ENCODE results near the gene ATRNL1. TPM values are rescaled to one million over a fixed set of nuclear protein-coding genes. Genes with fewer than 3 reads are reported as not detected.

Gene ATRNL1
- total RNA-seq, 1 experiment from 2014 or later: 1.3 TPM

DNA sequence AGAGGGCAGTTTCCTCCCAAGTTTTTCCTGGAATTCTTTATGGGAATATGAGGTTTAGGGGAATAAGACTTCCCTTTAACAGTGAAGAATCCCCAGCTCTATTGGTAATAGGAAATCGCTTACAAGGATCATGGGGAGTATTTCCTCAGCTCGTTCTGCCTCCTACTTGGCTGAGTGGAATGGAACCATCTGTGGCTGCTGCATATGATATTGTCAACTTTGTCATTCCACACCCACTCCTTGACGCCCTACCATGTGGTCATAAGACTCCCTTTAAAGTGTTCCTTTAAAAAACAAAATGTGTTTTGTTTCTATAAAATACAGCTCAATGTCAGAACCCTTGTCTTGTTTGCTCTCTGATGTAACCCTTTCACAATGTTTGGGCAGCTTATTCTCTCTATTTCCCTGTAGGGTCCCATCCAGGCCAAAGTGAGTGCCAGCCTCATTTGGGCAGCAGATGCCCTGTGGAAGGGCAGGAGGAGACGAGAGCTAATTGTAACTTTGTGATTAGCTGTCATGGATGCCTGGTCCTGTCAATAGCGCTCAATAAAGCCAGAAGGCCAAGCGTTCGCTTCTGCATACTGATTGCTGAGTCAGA lies 33.8 kb upstream of the ATRNL1 start:
- TF ChIP-seq TCF7L2 (IDR thresholded peaks at IDR 0.05; ENCODE audit: borderline replicate concordance, extremely low read depth, insufficient read depth, insufficient read length) (no peak), CBX3 (IDR thresholded peaks at IDR 0.05; ENCODE audit: low read depth) (no peak), ELF1 (IDR thresholded peaks at IDR 0.05; ENCODE audit: borderline replicate concordance, low read depth) (no peak), ZFX (IDR thresholded peaks at IDR 0.05) (no peak), SP1 (IDR thresholded peaks at IDR 0.05; ENCODE audit: low read depth) (no peak), FOSL1 (IDR thresholded peaks at IDR 0.05; ENCODE audit: low read depth) (no peak)
- Histone ChIP-seq H3K4me2 (ENCODE audit: low read length) (no peak overlapping the region), H4K20me1 (ENCODE audit: insufficient read depth) (no peaks in the 10 kb centered on the region), H3K27ac (ENCODE audit: low read depth, low read length) (no peak overlapping the region), H3K4me3 (replicated peaks in 1 of 2; ENCODE audit: low read depth in 1 of 2, low read length in 2 of 2) (no peak overlapping the region), H3K9me3 (ENCODE audit: control insufficient read depth in 1 of 2, insufficient read depth in 1 of 2, low read depth in 1 of 2, low read length in 2 of 2) (no peaks in the 10 kb centered on the region), H3K4me1 (ENCODE audit: control insufficient read depth in 1 of 2, insufficient read depth in 2 of 2, low read length in 2 of 2) (no peaks in the 10 kb centered on the region), H3K79me2 (ENCODE audit: insufficient read depth, low read length) (no peaks in the 10 kb centered on the region), H3K36me3 (ENCODE audit: control insufficient read depth in 1 of 2, insufficient read depth in 2 of 2, low read length in 2 of 2) (no peaks in the 10 kb centered on the region), H3K9ac (ENCODE audit: low read length) (no peak overlapping the region), H3K9me2 (ENCODE audit: insufficient read depth) (no peaks in the 10 kb centered on the region), H3K27me3 (ENCODE audit: insufficient read depth, low read length) (peaks cover 36% of the 10 kb centered on the region), H2AFZ (ENCODE audit: low read depth, low read length, poor library complexity, severe bottlenecking) (no peak overlapping the region)
- ChIA-PET RAD21 (ENCODE audit: low non-redundant PET in 1 of 2, low total read pairs in 2 of 2, uncharacterized antibody in 2 of 2, unreplicated experiment in 2 of 2) (no interaction called here), CTCF (interaction anchor here (1.3 kb wide), 1 partner anchor 180 kb away, joined by 3 read pairs; no protein-coding TSS in a partner anchor), POLR2A (no interaction called here)
- DNase-seq (ENCODE audit: low read depth, low spot score): no peak
- no TSS peak for BruUV-seq (replicated peaks)
- intact Hi-C loops (cut with micrococcal nuclease): no loop called here
- no peak for ATAC-seq

DNA sequence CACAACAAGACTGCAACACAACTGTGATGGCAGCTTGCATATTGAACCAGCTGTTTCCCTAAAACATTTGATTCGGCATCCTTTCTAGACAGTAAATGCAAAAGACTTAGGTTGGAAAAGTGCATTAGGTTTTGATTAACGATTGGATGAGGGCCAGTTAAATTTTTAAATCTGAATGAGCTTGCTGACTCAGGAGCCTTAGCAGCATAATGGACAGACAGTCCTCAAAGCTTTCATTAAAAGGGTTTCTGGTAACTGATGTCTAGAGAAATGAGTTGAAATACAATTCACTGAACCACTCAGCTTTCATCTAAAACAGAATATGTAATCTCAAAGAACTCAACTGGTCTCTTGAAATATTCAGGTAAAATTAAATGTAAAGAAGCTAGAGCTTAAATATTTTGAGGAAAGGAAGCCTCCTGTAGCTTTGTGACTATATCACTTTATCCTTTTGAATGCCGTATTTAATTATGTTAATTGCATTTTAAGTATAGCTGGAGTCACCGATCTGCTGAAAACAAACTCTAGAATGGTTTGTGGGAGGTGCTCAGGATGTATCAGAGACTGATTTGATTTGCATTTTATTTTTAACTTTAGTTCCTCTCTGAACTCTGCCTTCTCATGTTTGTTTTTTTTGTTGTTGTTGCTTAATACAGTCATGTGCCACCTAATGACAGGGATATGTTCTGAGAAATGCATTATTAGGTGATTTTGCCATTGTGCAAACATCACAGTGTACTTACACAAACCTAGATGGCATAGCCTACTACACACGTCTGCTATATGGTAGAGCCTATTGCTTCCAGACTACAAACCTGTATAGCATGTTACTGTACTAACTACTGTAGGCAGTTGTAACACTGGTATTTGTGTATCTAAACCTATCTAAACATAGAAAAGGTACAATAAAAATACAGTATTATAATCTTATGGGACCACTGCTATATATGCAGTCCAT lies 29.2 kb upstream of the ATRNL1 start:
- Histone ChIP-seq H3K36me3 (ENCODE audit: control insufficient read depth in 1 of 2, insufficient read depth in 2 of 2, low read length in 2 of 2) (no peaks in the 10 kb centered on the region), H2AFZ (ENCODE audit: low read depth, low read length, poor library complexity, severe bottlenecking) (no peak overlapping the region), H3K79me2 (ENCODE audit: insufficient read depth, low read length) (no peaks in the 10 kb centered on the region), H3K27me3 (ENCODE audit: insufficient read depth, low read length) (peaks cover 74% of the 10 kb centered on the region), H3K4me1 (ENCODE audit: control insufficient read depth in 1 of 2, insufficient read depth in 2 of 2, low read length in 2 of 2) (no peaks in the 10 kb centered on the region), H3K9me2 (ENCODE audit: insufficient read depth) (no peaks in the 10 kb centered on the region), H3K27ac (ENCODE audit: low read depth, low read length) (no peak overlapping the region), H3K9me3 (ENCODE audit: control insufficient read depth in 1 of 2, insufficient read depth in 1 of 2, low read depth in 1 of 2, low read length in 2 of 2) (no peaks in the 10 kb centered on the region), H3K4me3 (replicated peaks in 1 of 2; ENCODE audit: low read depth in 1 of 2, low read length in 2 of 2) (no peak overlapping the region), H3K4me2 (ENCODE audit: low read length) (no peak overlapping the region), H4K20me1 (ENCODE audit: insufficient read depth) (no peaks in the 10 kb centered on the region), H3K9ac (ENCODE audit: low read length) (no peak overlapping the region)
- DNase-seq (ENCODE audit: low read depth, low spot score): no peak
- no TSS peak for BruUV-seq (replicated peaks)
- RAD21 ChIA-PET (ENCODE audit: low non-redundant PET in 1 of 2, low total read pairs in 2 of 2, uncharacterized antibody in 2 of 2, unreplicated experiment in 2 of 2): no interaction called here
- CTCF ChIA-PET: interaction anchor here (1.0 kb wide), 1 partner anchor 66 kb away, joined by 3 read pairs; no protein-coding TSS in a partner anchor
- POLR2A ChIA-PET: interaction anchor here (1.5 kb wide), 1 partner anchor 9 kb away, joined by 3 read pairs; no protein-coding TSS in a partner anchor
- intact Hi-C loops (cut with micrococcal nuclease): no loop called here
- no peak for ATAC-seq
- TF ChIP-seq ZNF274 (IDR thresholded peaks at IDR 0.05; ENCODE audit: low read depth, low read length) (no peak), POLR2AphosphoS5 (IDR thresholded peaks at IDR 0.05; ENCODE audit: low read depth, low read length) (no peak), EZH2phosphoT487 (IDR thresholded peaks at IDR 0.05; ENCODE audit: borderline replicate concordance) (no peak), POLR2A (IDR thresholded peaks at IDR 0.05; ENCODE audit: borderline replicate concordance, extremely low read depth, insufficient read depth, insufficient read length) (no peak), EGR1 (IDR thresholded peaks at IDR 0.05; ENCODE audit: low read depth) (no peak), SP1 (IDR thresholded peaks at IDR 0.05; ENCODE audit: low read depth) (no peak), RAD21 (IDR thresholded peaks at IDR 0.05; ENCODE audit: low read depth) (no peak), EZH2 (IDR thresholded peaks at IDR 0.05) (no peak)
- TF ChIP-seq, protein P1, sequence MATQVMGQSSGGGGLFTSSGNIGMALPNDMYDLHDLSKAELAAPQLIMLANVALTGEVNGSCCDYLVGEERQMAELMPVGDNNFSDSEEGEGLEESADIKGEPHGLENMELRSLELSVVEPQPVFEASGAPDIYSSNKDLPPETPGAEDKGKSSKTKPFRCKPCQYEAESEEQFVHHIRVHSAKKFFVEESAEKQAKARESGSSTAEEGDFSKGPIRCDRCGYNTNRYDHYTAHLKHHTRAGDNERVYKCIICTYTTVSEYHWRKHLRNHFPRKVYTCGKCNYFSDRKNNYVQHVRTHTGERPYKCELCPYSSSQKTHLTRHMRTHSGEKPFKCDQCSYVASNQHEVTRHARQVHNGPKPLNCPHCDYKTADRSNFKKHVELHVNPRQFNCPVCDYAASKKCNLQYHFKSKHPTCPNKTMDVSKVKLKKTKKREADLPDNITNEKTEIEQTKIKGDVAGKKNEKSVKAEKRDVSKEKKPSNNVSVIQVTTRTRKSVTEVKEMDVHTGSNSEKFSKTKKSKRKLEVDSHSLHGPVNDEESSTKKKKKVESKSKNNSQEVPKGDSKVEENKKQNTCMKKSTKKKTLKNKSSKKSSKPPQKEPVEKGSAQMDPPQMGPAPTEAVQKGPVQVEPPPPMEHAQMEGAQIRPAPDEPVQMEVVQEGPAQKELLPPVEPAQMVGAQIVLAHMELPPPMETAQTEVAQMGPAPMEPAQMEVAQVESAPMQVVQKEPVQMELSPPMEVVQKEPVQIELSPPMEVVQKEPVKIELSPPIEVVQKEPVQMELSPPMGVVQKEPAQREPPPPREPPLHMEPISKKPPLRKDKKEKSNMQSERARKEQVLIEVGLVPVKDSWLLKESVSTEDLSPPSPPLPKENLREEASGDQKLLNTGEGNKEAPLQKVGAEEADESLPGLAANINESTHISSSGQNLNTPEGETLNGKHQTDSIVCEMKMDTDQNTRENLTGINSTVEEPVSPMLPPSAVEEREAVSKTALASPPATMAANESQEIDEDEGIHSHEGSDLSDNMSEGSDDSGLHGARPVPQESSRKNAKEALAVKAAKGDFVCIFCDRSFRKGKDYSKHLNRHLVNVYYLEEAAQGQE (IDR thresholded peaks at IDR 0.05; ENCODE audit: low read depth): no peak
